Activated CD8-positive, alpha-beta memory T cell treated with anti-CD3 and anti-CD28 coated beads, Interleukin-2, amount 10 ng/mL, durations not matched to agents 7 days and 5 days (primary cell): ENCODE data around the gene UBXN11. TPM values are rescaled to one million over a fixed set of nuclear protein-coding genes. Genes with fewer than 3 reads are reported as not detected.

ENCODE experiments used
- ATAC-seq: fragments of 150-1000 bp; cut with Tn5 transposase; one replicate; pipeline ENCODE4 v1.10.0; 2021; ENCODE audit warnings: moderate library complexity
- CTCF ChIA-PET: fragments of 350-600 bp; sonication (Branson Sonifier 250); formaldehyde crosslinking; loops from one replicate; lab custom pipeline; 2021; ENCODE audit warnings: antibody characterized with exemption; lab: Charles Lee
- DNase-seq: peaks from one replicate; pipeline ENCODE4 v3.0.0-alpha.2; 2020
- H3K27ac Mint-ChIP-seq: one replicate; pipeline ENCODE4 v1.8.0; 2021; ENCODE audit warnings: mild to moderate bottlenecking, mixed read lengths
- H3K27me3 Mint-ChIP-seq: one replicate; pipeline ENCODE4 v1.8.0; 2021; ENCODE audit warnings: mixed read lengths
- H3K36me3 Mint-ChIP-seq: one replicate; pipeline ENCODE4 v1.8.0; 2021; ENCODE audit warnings: mild to moderate bottlenecking, mixed read lengths
- H3K4me1 Mint-ChIP-seq: one replicate; pipeline ENCODE4 v1.8.0; 2021; ENCODE audit warnings: mixed read lengths
- H3K4me3 Mint-ChIP-seq: one replicate; pipeline ENCODE4 v1.8.0; 2021; ENCODE audit warnings: mild to moderate bottlenecking, moderate library complexity, mixed read lengths
- H3K9me3 Mint-ChIP-seq: one replicate; pipeline ENCODE4 v1.8.0; 2022; ENCODE audit warnings: low read depth, mixed read lengths
- total RNA-seq, 2 experiments: library from RNA; stranded (reverse); gene quantifications; one replicate each; pipeline ENCODE4 v1.2.3, GENCODE V29; 2021

The UBXN11 gene
- total RNA-seq, 2 experiments from 2014 or later = 27.7 to 39.3 TPM

DNA sequence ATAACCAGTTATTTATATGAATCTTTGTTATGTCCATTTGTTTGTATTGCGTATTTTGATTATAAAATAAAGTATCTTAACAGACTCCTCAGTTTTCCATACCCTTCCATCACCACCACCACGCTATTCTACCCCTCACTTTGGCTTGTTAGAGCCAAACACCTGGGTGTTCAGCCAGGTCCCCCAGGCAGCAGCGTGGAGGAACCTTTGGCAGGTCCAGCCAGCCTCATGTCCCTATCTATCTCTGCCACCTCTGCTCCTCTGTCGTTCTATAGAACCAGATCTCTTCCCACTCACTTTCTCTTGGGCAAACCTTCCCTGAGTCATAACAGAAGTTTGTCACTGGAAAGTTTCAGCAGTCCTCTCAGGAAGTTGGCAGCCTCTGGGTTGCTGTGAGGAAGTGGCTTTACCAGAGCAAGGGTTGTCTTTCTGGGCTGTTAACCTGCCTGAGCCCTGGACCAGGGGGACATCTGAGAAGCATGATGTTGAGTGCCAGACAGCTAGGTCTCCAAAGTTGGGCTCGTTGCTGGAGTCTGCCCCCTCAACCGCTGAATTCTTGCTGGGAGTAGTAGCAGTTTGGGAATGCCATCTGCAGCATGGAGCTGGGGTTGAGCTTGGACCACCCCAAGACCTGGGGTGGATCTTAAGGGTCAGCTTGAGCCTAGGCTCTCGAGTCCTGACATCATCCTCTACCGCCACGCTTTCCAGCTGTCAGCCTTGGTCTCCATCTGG is 27.5 kb downstream of the UBXN11 start:
- CTCF ChIA-PET = interaction anchor here (0.9 to 21.9 kb wide), 11 partner anchors 9 to 138 kb away, joined by 3 to 1010 read pairs (median 4); partner anchors contain the start of genes C1orf232, CD52, CEP85 and UBXN11
- Mint-ChIP-seq H3K36me3 (peaks cover 64% of the 10 kb centered on the region), H3K4me1 (peaks cover 83% of the 10 kb centered on the region), H3K4me3 (peak overlapping the region; percentile 89), H3K9me3 (no peaks in the 10 kb centered on the region), H3K27me3 (no peaks in the 10 kb centered on the region), H3K27ac (peak overlapping the region; percentile 86)
- ATAC-seq (no peak), DNase-seq (peak; percentile 62)

DNA sequence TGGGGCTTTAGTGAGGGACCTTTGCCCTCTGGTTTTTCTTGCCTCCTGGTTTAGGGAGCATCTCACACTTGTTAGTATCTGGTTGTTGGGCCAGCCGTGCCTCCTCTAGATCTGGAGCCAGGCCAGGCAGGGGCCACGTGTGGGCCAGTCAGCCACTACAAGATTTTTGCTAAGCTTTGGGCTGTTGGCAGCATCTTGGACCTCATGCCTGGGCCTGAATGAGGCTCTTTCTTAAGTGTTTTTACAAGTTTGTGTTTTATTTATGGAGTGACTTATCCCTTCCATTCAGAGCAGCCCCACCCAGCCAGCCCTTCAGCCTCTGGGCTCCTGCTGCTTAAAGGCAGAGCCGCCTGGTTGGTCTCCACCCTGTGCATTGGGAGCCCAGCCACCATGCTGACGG is 28.1 kb downstream of the UBXN11 start:
- peaks cover 60% of the 10 kb centered on the region for H3K36me3 Mint-ChIP-seq
- CTCF ChIA-PET = interaction anchor here (1.1 to 21.9 kb wide), 8 partner anchors 9 to 138 kb away, joined by 3 to 1010 read pairs (median 24); partner anchors contain the start of genes CD52, CEP85, UBXN11 and ZNF593

DNA sequence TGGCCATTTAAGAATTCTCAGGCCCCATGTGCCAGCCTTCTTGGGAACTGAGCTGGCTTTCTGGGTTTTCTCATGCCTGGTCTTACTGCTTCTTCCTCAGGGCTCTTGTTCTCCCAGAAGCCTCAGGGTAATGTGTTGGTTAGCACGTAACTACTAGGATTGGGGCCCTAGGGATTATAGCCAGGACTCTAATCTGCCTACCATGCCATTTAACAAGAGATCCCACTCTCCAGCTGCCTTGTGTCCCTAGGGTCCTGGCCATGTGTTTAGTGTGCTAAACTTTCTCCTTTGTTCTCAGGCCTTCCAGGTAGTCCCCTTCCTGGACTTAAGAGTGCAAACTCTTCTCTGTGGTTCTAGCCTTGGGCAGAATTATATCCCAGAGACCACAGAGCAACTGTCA is 28.7 kb downstream of the UBXN11 start:
- CTCF ChIA-PET = interaction anchor here (0.8 to 21.9 kb wide), 13 partner anchors 10 to 139 kb away, joined by 3 to 1010 read pairs (median 8); partner anchors contain the start of genes CD52, CEP85, UBXN11 and ZNF593
- Mint-ChIP-seq H3K4me1 (peaks cover 71% of the 10 kb centered on the region), H3K36me3 (peaks cover 59% of the 10 kb centered on the region), H3K27ac (peak overlapping the region; percentile 86), H3K27me3 (no peaks in the 10 kb centered on the region), H3K4me3 (no peak overlapping the region), H3K9me3 (no peaks in the 10 kb centered on the region)
- no peak for ATAC-seq
- DNase-seq = no peak

More for the DNA sequence above, 28.1 kb downstream of the UBXN11 start:
- peaks cover 77% of the 10 kb centered on the region for H3K4me1 Mint-ChIP-seq
- ATAC-seq = no peak
- H3K27me3 Mint-ChIP-seq = no peaks in the 10 kb centered on the region
- peak overlapping the region; percentile 86 for H3K27ac Mint-ChIP-seq
- no peak for DNase-seq
- H3K4me3 Mint-ChIP-seq = no peak overlapping the region
- H3K9me3 Mint-ChIP-seq = no peaks in the 10 kb centered on the region

DNA sequence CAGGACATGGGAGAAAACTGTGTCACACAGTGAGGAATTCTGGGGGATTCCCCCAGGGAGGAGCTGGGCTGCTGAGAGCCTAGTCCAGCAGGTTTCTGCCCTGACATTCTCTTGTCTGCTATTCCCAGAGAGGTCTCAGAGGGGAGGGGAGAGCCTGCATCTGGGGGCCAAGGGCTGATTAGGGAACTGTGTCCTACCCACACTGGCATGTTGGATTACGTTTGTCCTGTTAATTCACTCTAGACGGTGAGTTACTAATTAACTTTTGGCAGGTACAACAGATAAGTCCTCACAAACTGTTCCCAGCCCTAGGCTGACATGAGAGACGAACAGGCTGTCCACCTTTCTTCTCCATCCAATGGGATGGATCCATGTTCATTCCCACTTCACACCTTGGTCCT is 29.2 kb downstream of the UBXN11 start:
- DNase-seq (no peak), ATAC-seq (no peak)
- peaks cover 67% of the 10 kb centered on the region for H3K4me1 Mint-ChIP-seq
- peaks cover 56% of the 10 kb centered on the region for H3K36me3 Mint-ChIP-seq
- no peaks in the 10 kb centered on the region for H3K9me3 Mint-ChIP-seq
- CTCF ChIA-PET = interaction anchor here (0.8 to 21.9 kb wide), 16 partner anchors 10 to 139 kb away, joined by 3 to 1010 read pairs (median 8); partner anchors contain the start of genes CD52, CEP85, UBXN11 and ZNF593
- H3K27me3 Mint-ChIP-seq = no peaks in the 10 kb centered on the region
- peak overlapping the region; percentile 94 for H3K27ac Mint-ChIP-seq
- no peak overlapping the region for H3K4me3 Mint-ChIP-seq

DNA sequence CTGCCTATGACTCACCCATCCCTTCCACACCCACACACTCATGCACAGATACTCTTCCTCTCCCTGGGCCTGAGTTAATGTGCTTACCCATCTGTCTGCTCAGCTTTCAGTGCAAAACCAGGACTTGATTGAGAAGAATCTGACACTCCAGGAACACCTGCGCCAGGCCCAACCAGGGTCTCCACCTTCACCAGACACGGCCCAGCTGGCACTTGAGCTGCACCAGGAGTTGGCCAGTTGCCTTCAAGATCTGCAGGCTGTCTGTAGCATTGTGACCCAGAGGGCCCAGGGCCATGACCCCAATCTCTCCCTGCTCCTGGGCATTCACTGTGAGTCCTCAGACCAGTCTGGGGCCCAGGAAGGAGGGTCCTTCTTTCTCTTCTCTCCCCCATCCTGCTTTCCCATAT is 30.0 kb downstream of the UBXN11 start:
- DNase-seq = no peak
- Mint-ChIP-seq H3K9me3 (no peaks in the 10 kb centered on the region), H3K36me3 (peaks cover 54% of the 10 kb centered on the region), H3K27me3 (no peaks in the 10 kb centered on the region), H3K4me3 (peak overlapping the region; percentile 39), H3K4me1 (peaks cover 58% of the 10 kb centered on the region), H3K27ac (peak overlapping the region; percentile 94)
- ATAC-seq = no peak
- CTCF ChIA-PET = interaction anchor here (0.7 to 21.9 kb wide), 29 partner anchors 11 to 156 kb away, joined by 3 to 1010 read pairs (median 5); partner anchors contain the start of genes C1orf232, CD52, CEP85 and DHDDS

DNA sequence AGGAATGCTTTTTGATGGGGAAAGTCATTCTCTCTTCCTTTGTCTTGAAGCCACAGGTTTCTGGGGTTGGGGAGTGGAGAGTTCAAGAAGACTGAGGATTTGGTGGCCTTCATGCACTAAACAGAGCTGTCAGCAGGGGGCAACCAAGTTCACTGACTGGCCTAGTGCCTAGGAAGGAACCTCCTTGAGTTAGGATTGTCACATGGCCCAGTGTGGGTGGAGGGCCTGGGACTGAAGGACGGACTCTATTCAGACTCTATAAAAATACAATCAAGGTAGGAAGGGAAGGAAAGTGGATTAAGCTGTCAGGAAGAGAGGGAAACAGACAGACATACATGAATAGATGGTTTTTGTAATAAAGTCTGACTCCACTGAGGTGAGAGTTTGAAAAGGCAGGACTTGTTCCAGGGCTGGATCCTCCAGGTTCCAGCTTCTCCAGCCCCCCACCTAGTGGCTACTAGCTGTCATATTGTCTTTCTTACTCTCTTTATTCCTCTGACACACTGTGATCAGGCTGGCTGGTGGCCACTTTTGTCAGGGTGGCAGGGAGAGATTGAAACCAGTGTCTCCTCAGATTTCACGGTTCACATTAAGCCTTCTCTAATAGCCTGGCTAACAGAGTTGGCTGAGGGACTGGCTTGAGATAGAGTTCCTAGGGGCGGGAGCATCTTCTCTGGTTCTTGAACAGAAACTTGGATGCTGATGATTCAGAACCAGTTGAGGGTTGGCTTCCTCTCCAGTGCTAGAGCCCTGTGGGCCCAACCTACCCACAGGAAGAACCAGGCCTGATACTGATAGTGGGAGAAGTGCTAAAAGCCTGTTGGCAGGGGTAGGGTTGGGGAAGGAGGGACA is 30.6 kb downstream of the UBXN11 start:
- CTCF ChIA-PET = interaction anchor here (0.7 to 21.9 kb wide), 36 partner anchors 11 to 196 kb away, joined by 3 to 1010 read pairs (median 5); partner anchors contain the start of genes C1orf232, CD52, CEP85 and DHDDS
- H3K4me1 Mint-ChIP-seq = peaks cover 53% of the 10 kb centered on the region
- no peaks in the 10 kb centered on the region for H3K9me3 Mint-ChIP-seq
- H3K36me3 Mint-ChIP-seq = peaks cover 52% of the 10 kb centered on the region
- peak overlapping the region; percentile 39 for H3K4me3 Mint-ChIP-seq
- no peaks in the 10 kb centered on the region for H3K27me3 Mint-ChIP-seq
- peak; percentile 84 for DNase-seq
- H3K27ac Mint-ChIP-seq = peak overlapping the region; percentile 94
- ATAC-seq = peak; percentile 66

DNA sequence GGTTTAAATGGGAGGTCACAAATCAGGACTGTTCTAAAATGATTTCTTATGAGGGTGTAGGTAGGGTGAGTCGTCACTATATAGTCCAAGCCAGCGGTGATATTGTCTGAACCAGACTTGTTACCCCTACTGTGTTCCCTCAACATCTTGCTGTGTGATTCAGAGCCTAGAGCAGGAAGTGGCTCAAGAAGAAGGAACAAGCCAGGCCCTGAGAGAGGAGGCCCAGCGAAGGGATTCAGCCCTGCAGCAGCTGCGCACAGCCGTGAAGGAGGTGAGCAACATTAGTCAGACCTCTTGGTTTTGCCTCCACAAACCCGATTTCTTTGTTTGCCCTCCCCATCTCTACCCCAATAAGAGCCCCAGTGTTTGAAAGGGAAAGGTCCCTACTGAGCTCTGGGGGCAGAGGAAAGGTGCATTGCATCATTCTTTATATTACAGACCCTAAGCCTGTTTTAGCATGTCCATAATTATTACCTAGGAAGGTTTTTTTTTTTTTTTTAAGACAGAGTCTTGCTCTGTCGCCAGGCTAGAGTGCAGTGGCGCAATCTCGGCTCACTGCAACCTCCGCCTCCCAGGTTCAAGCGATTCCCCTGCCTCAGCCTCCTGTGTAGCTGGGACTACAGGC is 31.5 kb downstream of the UBXN11 start:
- no peaks in the 10 kb centered on the region for H3K27me3 Mint-ChIP-seq
- CTCF ChIA-PET = interaction anchor here (0.7 to 21.9 kb wide), 30 partner anchors 10 to 197 kb away, joined by 3 to 1010 read pairs (median 5); partner anchors contain the start of genes C1orf232, CD52, CEP85 and DHDDS
- ATAC-seq (no peak), DNase-seq (no peak)
- H3K4me3 Mint-ChIP-seq = no peak overlapping the region
- H3K9me3 Mint-ChIP-seq = no peaks in the 10 kb centered on the region
- peak overlapping the region; percentile 62 for H3K27ac Mint-ChIP-seq
- peaks cover 53% of the 10 kb centered on the region for H3K4me1 Mint-ChIP-seq
- peaks cover 54% of the 10 kb centered on the region for H3K36me3 Mint-ChIP-seq

DNA sequence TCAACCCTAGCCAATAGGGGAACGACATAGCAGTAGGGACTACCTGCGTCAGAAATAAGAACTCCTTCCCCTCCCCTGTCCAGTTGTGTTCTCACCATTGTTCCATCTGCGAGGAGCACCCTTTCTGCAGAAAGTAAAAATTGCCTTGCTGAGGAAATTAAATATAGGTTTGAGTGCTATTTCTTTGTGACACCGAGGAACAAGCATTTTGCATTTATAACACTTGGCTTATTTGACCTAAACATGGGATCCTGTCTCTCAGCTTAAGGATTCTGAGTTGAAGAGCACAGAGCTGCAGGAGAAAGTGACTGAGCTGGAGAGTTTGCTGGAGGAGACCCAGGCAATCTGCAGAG is 37.3 kb downstream of the UBXN11 start:
- H3K36me3 Mint-ChIP-seq = peaks cover 71% of the 10 kb centered on the region
- no peak for DNase-seq
- no peaks in the 10 kb centered on the region for H3K27me3 Mint-ChIP-seq
- no peak overlapping the region for H3K4me3 Mint-ChIP-seq
- peaks cover 8% of the 10 kb centered on the region for H3K9me3 Mint-ChIP-seq
- no peak overlapping the region for H3K27ac Mint-ChIP-seq
- H3K4me1 Mint-ChIP-seq = peaks cover 4% of the 10 kb centered on the region
- CTCF ChIA-PET = interaction anchor here (1.0 to 1.2 kb wide), 5 partner anchors 10 to 95 kb away, joined by 3 to 4 read pairs (median 3); no protein-coding TSS in a partner anchor
- ATAC-seq = no peak

DNA sequence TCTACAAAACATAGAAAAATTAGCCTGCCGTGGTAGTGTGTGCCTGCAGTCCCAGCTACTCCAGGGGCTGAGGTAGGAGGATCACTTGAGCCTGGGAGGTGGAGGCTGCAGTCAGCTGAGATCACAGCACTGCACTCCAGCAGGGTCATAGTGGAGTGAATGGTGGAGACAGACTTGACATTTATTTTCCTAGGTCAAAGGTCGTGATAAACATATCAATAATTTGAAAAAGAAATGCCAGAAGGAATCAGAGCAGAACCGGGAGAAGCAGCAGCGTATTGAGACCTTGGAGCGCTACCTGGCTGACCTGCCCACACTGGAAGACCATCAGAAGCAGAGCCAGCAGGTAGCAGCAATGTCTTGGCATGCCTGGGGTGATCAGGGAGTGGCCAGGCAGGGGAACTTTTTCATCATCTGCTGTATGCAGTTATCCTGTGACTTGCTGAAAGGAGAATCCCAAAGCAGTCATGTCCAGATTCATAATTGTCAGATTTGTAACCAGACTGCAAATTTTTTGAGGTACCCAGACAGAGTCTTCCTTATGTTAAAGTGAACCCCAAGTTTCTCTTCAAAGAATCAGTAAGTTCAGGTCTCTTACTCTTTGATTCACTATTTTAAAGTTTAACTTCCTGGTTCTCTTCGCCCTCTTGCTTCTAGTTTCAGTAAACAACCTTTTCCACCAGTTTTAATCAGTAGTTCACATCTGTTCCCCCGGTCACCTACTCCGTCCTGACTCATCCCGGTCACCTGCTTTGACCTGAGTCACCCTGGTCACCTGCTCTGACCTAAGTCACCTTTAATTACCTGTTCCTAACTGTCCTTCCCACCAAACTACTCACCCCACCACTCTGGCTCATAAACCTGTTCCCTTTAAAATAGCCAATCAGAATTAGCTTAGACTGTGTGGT is 37.9 kb downstream of the UBXN11 start:
- DNase-seq (no peak), ATAC-seq (no peak)
- Mint-ChIP-seq H3K4me3 (no peak overlapping the region), H3K9me3 (peaks cover 8% of the 10 kb centered on the region), H3K36me3 (peaks cover 76% of the 10 kb centered on the region), H3K27ac (no peak overlapping the region), H3K4me1 (peaks cover 2% of the 10 kb centered on the region), H3K27me3 (no peaks in the 10 kb centered on the region)
- CTCF ChIA-PET = interaction anchor here (0.6 to 1.1 kb wide), 6 partner anchors 12 to 148 kb away, joined by 3 to 4 read pairs (median 3); partner anchors contain the start of gene CEP85

DNA sequence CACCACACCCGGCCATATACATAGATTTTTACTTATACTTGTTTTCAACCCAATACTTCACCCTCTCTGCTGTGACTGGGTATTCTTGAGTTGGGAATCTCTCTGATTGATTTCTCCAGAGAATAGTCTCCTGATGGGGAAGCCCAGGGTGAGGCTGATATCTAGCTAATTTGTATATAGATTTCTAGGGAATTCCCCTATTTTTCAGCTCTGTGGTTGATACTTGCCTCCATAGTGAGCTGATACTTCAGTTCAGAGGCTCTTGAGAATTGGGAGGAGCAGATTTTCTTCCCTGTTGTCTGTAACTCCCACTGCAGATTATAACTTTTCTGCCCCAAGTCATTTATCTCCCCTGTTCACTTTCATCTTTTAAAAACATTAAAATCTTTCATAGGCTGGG is 41.0 kb downstream of the UBXN11 start:
- CTCF ChIA-PET = interaction anchor here (1.4 to 4.0 kb wide), 3 partner anchors 10 to 32 kb away, joined by 5 to 21 read pairs (median 6); partner anchors contain the start of gene CEP85
- Mint-ChIP-seq H3K27ac (no peak overlapping the region), H3K36me3 (peaks cover 78% of the 10 kb centered on the region), H3K9me3 (peaks cover 8% of the 10 kb centered on the region), H3K27me3 (no peaks in the 10 kb centered on the region), H3K4me1 (peaks cover 2% of the 10 kb centered on the region), H3K4me3 (no peak overlapping the region)
- DNase-seq (no peak), ATAC-seq (no peak)

DNA sequence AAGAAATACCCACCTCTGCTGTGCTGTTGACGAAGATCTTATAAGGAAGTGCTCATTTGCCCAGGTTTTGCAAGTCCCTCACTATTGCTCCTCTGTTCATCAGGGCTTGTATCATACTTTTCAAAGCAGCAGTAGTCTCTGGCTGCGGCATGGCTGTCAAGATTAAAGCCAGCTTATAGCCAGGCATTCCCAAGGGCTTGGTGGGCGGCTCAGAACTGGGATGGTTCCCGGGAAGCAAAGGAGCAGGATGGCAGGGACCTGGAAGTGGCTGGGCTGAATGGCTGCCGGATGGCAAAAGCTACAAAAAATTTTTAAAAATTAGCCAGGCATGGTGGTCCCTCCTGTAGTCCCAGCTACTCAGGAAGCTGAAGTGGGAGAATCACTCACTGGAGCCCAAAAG is 43.2 kb downstream of the UBXN11 start:
- H3K4me3 Mint-ChIP-seq = no peak overlapping the region
- DNase-seq (no peak), ATAC-seq (no peak)
- CTCF ChIA-PET = interaction anchor here (1.0 to 4.0 kb wide), 4 partner anchors 12 to 154 kb away, joined by 3 to 21 read pairs (median 4); no protein-coding TSS in a partner anchor
- peaks cover 74% of the 10 kb centered on the region for H3K36me3 Mint-ChIP-seq
- no peak overlapping the region for H3K27ac Mint-ChIP-seq
- no peaks in the 10 kb centered on the region for H3K27me3 Mint-ChIP-seq
- peaks cover 2% of the 10 kb centered on the region for H3K4me1 Mint-ChIP-seq
- H3K9me3 Mint-ChIP-seq = peaks cover under 1% of the 10 kb centered on the region
